Left lobe of liver (tissue), 2 donors: ENCODE measurements around the gene ZMYND11. TPM values are rescaled to one million over a fixed set of nuclear protein-coding genes. Genes with fewer than 3 reads are reported as not detected.
A peak's percentile ranks its signal among the peaks of the same experiment; 100 is the strongest.
"Not testable (repeated sequence)": the region's sequence is repeated elsewhere in the genome, so short reads cannot be mapped to it uniquely, and the experiment has no call there.

ENCODE experiments used
- ATAC-seq: fragments of 200-7000 bp; cut with Tn5 transposase; one replicate; pipeline ENCODE4 v1.9.1; 2020; ENCODE audit warnings: mild to moderate bottlenecking, moderate library complexity
- DNase-seq: peaks from one replicate; pipeline ENCODE4 v3.0.0-alpha.2; 2020; ENCODE audit warnings: low spot score
- total RNA-seq: library from RNA; stranded (reverse); gene quantifications from one replicate; pipeline ENCODE4 v1.2.1, GENCODE V29; 2021
- donor health status: DM: no; HTN: no; CAD: no; lungs with moderate emphysema.
- donor health status: DM: no; HTN: yes; CAD: no.

Gene ZMYND11
- total RNA-seq, 1 donor from 2014 or later: 24.3 TPM

GRCh38 chr10:241451-241850 is 106.2 kb downstream of the ZMYND11 start:
- DNase-seq (no peak), ATAC-seq (no peak)

DNA sequence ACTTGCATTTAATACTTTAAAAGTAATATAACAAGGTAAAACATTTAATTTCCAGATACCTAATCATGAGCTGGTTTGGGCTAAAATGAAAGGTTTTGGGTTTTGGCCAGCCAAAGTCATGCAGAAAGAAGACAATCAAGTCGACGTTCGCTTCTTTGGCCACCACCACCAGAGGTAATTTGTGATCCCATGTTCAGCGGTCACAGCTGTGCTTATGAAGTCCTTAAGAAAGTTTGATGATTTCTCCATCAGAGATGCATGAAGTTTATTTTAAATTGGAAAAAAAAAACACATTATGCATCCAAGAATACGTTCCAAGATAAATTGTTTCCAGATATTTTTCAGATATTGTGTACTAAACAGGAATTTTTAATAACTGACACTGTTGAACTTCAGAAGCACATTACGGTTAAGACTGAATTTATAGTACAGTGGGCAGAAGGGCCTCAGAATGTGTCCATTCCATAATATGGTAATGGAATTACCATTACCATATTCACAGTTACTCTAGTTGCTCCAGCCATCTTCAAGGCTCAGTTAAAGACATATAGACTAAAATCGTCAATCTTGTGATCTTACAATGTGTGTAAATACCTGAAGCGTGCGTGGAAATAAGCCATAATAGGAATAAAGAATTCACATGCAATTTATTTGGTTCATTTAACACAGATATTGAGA is 106.8 kb downstream of the ZMYND11 start:
- no peak for ATAC-seq
- no peak for DNase-seq

DNA sequence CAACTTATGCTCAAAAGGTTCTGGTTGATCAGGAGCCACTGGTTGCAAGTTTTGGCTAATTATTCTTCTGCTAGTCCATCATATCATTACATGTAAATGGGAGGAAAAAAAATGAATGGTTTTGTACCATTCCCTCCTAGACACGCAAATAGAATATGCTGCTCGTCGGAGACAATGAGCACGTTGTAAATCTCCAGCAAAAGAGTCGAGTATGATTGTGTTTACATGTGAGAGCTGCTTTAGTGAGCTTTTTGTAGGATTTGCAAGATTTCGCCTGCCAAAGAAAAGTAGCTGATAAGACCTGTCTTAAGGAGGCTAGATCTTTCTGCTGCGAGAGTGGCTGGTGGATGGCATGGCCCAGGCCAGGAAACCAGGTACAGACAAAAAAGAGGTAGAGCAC is 109.0 kb downstream of the ZMYND11 start:
- no peak for DNase-seq
- no peak for ATAC-seq

GRCh38 chr10:246431-246830 is 111.2 kb downstream of the ZMYND11 start:
- DNase-seq: no peak
- no peak for ATAC-seq

GRCh38 chr10:247480-247879 is 112.2 kb downstream of the ZMYND11 start:
- DNase-seq: no peak

GRCh38 chr10:248307-248706 is 113.1 kb downstream of the ZMYND11 start:
- ATAC-seq (no peak), DNase-seq (no peak)

More at GRCh38 chr10:247480-247879, 112.2 kb downstream of the ZMYND11 start:
- ATAC-seq: no peak

DNA sequence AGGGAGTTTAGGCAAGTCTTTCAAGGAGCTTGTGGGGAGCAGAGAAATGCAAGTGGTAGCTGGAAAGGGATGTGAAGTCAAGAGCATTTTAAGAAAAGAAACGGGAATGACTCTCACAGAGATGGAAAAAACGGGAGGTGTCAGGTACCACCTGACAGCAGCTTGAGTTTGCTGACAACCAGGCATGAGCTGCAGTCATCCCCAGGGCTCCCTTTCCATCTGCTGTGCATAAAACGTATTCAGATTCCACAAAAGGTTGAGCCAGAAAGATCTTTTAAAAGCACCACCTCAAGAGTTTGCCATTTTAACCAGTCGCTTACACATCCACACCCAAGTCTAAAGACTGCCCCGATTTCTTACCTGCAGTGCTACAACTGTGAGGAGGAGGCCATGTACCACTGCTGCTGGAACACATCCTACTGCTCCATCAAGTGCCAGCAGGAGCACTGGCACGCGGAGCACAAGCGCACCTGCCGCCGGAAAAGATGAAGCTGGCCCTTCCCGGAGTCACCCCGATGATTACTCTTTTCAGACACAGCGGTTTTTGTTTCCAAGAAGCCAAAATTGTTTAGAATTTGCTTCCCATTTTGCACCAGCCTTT is 116.8 kb downstream of the ZMYND11 start:
- no peak for ATAC-seq

DNA sequence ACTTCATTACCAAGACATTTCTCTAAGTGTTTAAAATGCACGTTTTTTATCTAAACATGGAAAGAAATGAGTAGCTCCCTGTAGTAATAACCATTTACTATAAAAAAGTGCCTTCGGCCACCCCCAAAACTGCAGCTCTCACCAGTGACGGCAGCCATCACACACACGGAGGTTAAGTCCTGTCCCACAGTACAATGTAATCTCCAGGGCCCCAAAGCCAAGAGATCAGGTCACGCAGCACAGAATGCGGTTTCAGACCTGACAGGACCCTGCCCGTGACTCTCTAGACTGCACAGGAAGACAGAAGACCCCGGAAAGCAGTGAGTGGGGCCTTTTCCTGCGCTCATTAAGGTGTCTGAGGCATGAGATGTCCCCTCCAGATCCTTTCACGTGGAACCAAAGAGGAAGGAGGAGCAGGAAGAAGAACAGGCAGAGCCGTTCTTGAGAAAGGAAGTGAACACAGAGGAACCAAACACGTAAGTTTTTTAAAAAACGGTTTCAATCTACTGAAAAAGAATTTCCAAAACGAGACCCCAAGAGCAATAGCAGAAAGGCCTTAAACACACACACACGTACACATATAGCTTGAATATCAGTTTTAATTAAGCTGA is 125.7 kb downstream of the ZMYND11 start:
- no peak for DNase-seq
- ATAC-seq: no peak

More for the DNA sequence above, 116.8 kb downstream of the ZMYND11 start:
- no peak for DNase-seq

- DNase-seq, ATAC-seq: not testable (repeated sequence)
Observed at GRCh38 chr10:264160-265073, 129.2 kb downstream of the ZMYND11 start.

DNA sequence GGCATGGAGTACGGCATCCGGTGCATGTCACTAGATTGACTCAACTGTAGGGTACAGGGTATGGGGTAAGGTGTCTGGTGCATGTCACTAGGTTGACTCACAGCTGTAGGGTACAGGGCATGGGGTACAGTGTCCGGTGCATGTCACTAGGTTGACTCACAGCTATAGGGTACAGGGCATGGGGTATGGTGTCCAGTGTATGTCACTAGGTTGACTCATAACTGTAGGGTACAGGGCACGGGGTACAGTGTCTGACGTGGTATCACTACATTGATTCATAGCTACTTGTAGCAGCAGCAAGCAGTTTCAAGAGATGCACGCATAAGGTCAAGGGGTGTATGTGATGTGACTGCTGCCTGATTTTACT is 129.8 kb downstream of the ZMYND11 start:
- ATAC-seq, DNase-seq: not testable (repeated sequence)

DNA sequence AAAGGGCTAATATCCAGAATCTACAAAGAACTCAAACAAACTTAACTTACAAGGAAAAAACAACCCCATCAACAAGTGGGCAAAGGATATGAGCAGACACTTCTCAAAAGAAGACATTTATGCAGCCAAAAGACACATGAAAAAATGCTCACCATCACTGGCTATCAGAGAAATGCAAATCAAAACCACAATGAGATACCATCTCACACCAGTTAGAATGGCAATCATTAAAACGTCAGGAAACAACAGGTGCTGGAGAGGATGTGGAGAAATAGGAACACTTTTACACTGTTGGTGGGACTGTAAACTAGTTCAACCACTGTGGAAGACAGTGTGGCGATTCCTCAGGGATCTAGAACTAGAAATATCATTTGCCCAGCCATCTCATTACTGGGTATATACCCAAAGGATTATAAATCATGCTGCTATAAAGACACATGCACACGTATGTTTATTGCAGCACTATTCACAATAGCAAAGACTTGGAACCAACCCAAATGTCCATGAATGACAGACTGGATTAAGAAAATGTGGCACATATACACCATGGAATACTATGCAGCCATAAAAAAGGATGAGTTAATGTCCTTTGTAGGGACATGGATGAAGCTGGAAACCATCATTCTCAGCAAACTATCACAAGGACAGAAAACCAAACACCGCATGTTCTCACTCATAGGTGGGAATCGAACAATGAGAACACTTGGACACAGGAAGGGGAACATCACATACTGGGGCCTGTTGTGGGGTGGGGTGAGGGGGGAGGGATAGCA is 130.7 kb downstream of the ZMYND11 start:
- not testable (repeated sequence) for ATAC-seq, DNase-seq

GRCh38 chr10:266974-267425 is 131.7 kb downstream of the ZMYND11 start:
- ATAC-seq: no peak
- no peak for DNase-seq

GRCh38 chr10:267705-268104 is 132.4 kb downstream of the ZMYND11 start:
- DNase-seq (no peak), ATAC-seq (no peak)

GRCh38 chr10:269440-270074 is 134.3 kb downstream of the ZMYND11 start:
- DNase-seq (no peak), ATAC-seq (no peak)

- no peak for ATAC-seq
- DNase-seq: no peak
Observed at GRCh38 chr10:271201-271600, 135.9 kb downstream of the ZMYND11 start.

- no peak for DNase-seq
- no peak for ATAC-seq
Observed at GRCh38 chr10:271722-272121, 136.5 kb downstream of the ZMYND11 start.

DNA sequence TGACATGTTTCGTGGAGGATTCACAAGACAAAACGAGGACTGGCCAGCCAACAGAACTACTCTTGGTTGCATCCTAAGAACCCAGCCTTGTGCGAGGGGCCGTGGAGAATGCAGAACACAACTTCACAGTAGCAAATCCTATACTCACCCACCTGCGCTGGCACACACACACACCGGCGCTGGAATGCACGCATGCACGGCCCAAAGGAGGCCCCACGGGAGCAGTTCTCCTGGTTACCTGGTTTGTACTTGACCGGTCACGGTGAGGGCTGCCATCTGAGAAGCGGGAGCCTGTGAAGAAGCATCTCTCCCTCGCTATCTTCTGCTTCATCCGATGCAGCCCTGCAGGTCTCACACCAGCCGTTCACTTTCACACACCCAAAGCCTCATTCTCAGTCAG is 137.8 kb downstream of the ZMYND11 start:
- DNase-seq (no peak), ATAC-seq (no peak)

DNA sequence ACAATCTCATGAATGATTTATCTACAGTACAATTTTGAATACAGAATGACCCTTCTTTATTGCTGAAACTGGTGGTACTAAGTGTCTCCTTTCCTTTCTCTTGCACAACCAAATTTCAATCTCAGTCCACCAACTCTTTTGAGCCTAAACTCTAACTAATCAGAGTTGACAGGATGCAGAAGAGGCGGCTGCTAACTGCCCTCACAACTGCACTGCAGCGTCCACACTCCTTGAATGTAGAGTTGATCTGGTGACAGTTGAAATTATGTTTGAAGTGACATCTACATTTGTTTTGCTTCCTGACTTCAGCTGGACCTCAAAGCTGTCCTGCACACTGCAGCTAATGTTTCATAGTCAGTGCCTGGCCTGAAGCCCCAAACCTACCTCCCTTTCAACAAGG is 139.6 kb downstream of the ZMYND11 start:
- ATAC-seq: no peak
- no peak for DNase-seq

- ATAC-seq (no peak), DNase-seq (no peak)
Observed at GRCh38 chr10:275680-276079, 140.4 kb downstream of the ZMYND11 start.

GRCh38 chr10:277963-278362 is 142.7 kb downstream of the ZMYND11 start:
- DNase-seq (no peak), ATAC-seq (peak; percentile 10)
